Smooth muscle cell (in vitro differentiated cells): Measurements from ENCODE around the gene DKK3. TPM values are rescaled to one million over a fixed set of nuclear protein-coding genes. Genes with fewer than 3 reads are reported as not detected.

Experiments used
- DNase-seq: peaks from one replicate; lab custom pipeline; 2025; ENCODE audit not compliant: unreplicated experiment; lab: John Stamatoyannopoulos, UW
- H2AFZ ChIP-seq: fragments of 200-600 bp; sonication (generic); 2 replicates; pipeline ENCODE4 v1.6.0; 2016; ENCODE audit warnings: antibody characterized with exemption, low read depth, mild to moderate bottlenecking
- H3F3A ChIP-seq: fragments of 200-600 bp; sonication (generic); 2 replicates; pipeline ENCODE4 v1.6.0; 2017; ENCODE audit warnings: antibody characterized with exemption, low read depth
- H3K27ac ChIP-seq: fragments of 200-600 bp; sonication (generic); 2 replicates; pipeline ENCODE4 v1.5.1; 2016; ENCODE audit warnings: low read depth, mild to moderate bottlenecking
- H3K27me3 ChIP-seq: fragments of 200-600 bp; sonication (generic); 2 replicates; pipeline ENCODE4 v1.6.1; 2016; ENCODE audit warnings: low read depth, mild to moderate bottlenecking
- H3K36me3 ChIP-seq: fragments of 200-600 bp; sonication (generic); 2 replicates; pipeline ENCODE4 v1.5.1; 2016; ENCODE audit warnings: low read depth
- H3K4me1 ChIP-seq: fragments of 200-600 bp; sonication (generic); 2 replicates; pipeline ENCODE4 v1.5.1; 2016; ENCODE audit warnings: low read depth
- H3K4me2 ChIP-seq: fragments of 200-600 bp; sonication (generic); 2 replicates; pipeline ENCODE4 v1.6.0; 2016; ENCODE audit warnings: mild to moderate bottlenecking
- H3K4me3 ChIP-seq: fragments of 200-600 bp; sonication (generic); 2 replicates; pipeline ENCODE4 v1.5.1; 2016; ENCODE audit warnings: mild to moderate bottlenecking
- H3K79me2 ChIP-seq: fragments of 200-600 bp; sonication (generic); 2 replicates; pipeline ENCODE4 v1.6.0; 2016; ENCODE audit warnings: low read depth, mild to moderate bottlenecking
- H3K9ac ChIP-seq: fragments of 200-600 bp; sonication (generic); 2 replicates; pipeline ENCODE4 v1.6.0; 2016; ENCODE audit warnings: low read depth
- H3K9me3 ChIP-seq: fragments of 200-600 bp; sonication (generic); replicated peaks from 2 replicates; pipeline ENCODE4 v1.5.1; 2016; ENCODE audit warnings: low read depth
- H4K20me1 ChIP-seq: fragments of 200-600 bp; sonication (generic); 2 replicates; pipeline ENCODE4 v1.6.0; 2016; ENCODE audit warnings: low read depth
- CTCF ChIP-seq: fragments of 200-600 bp; sonication (generic); IDR thresholded peaks from 2 replicates; pipeline ENCODE4 v1.5.1; 2017; ENCODE audit warnings: borderline replicate concordance, mild to moderate bottlenecking, antibody characterized with exemption; ENCODE audit not compliant: insufficient read depth, poor library complexity, severe bottlenecking
- WGBS: methylation state at CpG from one replicate; pipeline ENCODE4 v1.1.7; 2016; ENCODE audit warnings: low lambda C conversion rate; 5-methylcytosine and 5-hydroxymethylcytosine counted together
- polyA plus RNA-seq: library from polyadenylated mRNA; unstranded; fragments of >200 nt; fragmentation: Nextera tagmentation; extraction: Ambion mirVana; gene quantifications from 2 replicates; pipeline ENCODE4 v1.2.1, GENCODE V29; 2016
- total RNA-seq: library from RNA; depleted of rRNA; stranded (reverse); fragments of >200 nt; gene quantifications from 2 replicates; pipeline ENCODE4 v1.2.3, GENCODE V29; 2014

DKK3 gene
- total and polyA plus RNA-seq, 2 experiments from 2014 or later: 105 to 113 TPM

- peaks cover 5% of the 10 kb centered on the region for H3F3A ChIP-seq
- H4K20me1 ChIP-seq: no peaks in the 10 kb centered on the region
- DNase-seq: no peak
- no peaks in the 10 kb centered on the region for H3K36me3 ChIP-seq
- H3K79me2 ChIP-seq: no peaks in the 10 kb centered on the region
- H2AFZ ChIP-seq: no peak overlapping the region
- H3K4me1 ChIP-seq: peaks cover 7% of the 10 kb centered on the region
- no peaks in the 10 kb centered on the region for H3K27me3 ChIP-seq
- TF ChIP-seq CTCF: no peak
- H3K9ac ChIP-seq: no peak overlapping the region
- WGBS: 88% methylated on average over 5 of the region's 5 CpGs
- peak overlapping the region; percentile 94 for H3K4me2 ChIP-seq
- no peak overlapping the region for H3K27ac ChIP-seq
- no peak overlapping the region for H3K4me3 ChIP-seq
- H3K9me3 ChIP-seq: no peaks in the 10 kb centered on the region
Measured at GRCh38 chr11:12007230-12007593, 1.2 kb downstream of the DKK3 start.

DNA sequence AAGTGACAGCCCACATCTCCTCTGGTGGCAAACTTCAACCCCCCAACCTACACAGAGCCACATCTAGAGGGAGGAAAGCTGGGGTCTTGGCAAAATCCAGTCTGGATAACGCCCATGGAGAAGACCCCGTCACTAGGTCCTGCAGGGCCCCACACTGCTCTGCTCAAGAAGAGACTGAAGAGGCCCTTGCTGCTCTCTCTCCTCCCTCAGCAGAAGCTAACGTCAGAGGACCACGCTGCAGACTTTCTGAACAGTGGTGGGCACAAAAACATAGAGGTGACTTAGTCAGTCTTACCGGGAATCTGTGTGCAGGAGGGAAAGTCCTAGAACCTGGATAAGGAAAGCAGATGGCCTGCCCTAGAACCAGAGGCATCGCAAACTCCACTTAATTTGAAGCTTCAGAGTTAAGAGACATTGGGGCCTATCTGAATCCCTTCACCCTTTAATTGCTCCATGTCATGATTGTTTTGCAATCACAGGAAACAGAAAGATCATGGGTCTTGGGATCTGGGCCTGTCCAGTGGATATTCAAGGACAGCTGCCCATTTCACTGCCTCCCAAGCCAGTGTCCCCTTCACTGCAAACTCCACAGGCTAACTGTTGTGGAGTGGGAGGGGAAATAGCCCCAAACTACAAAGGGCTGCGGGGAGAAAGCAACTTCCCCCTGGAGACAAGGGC, 1.7 kb downstream of the DKK3 start:
- H3K9ac ChIP-seq: no peak overlapping the region
- H4K20me1 ChIP-seq: no peaks in the 10 kb centered on the region
- 93% methylated on average over 7 of the region's 7 CpGs for WGBS
- H3K36me3 ChIP-seq: no peaks in the 10 kb centered on the region
- H3K27me3 ChIP-seq: no peaks in the 10 kb centered on the region
- H3K4me3 ChIP-seq: no peak overlapping the region
- no peaks in the 10 kb centered on the region for H3K79me2 ChIP-seq
- DNase-seq: no peak
- no peak overlapping the region for H2AFZ ChIP-seq
- H3F3A ChIP-seq: peaks cover 5% of the 10 kb centered on the region
- no peaks in the 10 kb centered on the region for H3K9me3 ChIP-seq
- no peak for TF ChIP-seq CTCF
- H3K4me2 ChIP-seq: no peak overlapping the region
- peaks cover 7% of the 10 kb centered on the region for H3K4me1 ChIP-seq
- H3K27ac ChIP-seq: no peak overlapping the region

- no peak for DNase-seq
- peaks cover 7% of the 10 kb centered on the region for H3K4me1 ChIP-seq
- no peaks in the 10 kb centered on the region for H3F3A ChIP-seq
- no peak overlapping the region for H3K4me3 ChIP-seq
- H3K36me3 ChIP-seq: no peaks in the 10 kb centered on the region
- no peaks in the 10 kb centered on the region for H3K27me3 ChIP-seq
- TF ChIP-seq CTCF: no peak
- no peak overlapping the region for H3K27ac ChIP-seq
- H3K4me2 ChIP-seq: no peak overlapping the region
- no peak overlapping the region for H3K9ac ChIP-seq
- no peaks in the 10 kb centered on the region for H4K20me1 ChIP-seq
- H3K79me2 ChIP-seq: no peaks in the 10 kb centered on the region
- H3K9me3 ChIP-seq: no peaks in the 10 kb centered on the region
- no peak overlapping the region for H2AFZ ChIP-seq
- WGBS: 93% methylated on average over 1 of the region's 1 CpG
Measured at GRCh38 chr11:12005476-12005875, 3.0 kb downstream of the DKK3 start.

GRCh38 chr11:12005061-12005460, 3.4 kb downstream of the DKK3 start:
- Histone ChIP-seq H2AFZ (no peak overlapping the region), H3F3A (no peaks in the 10 kb centered on the region), H3K27me3 (no peaks in the 10 kb centered on the region), H3K9ac (no peak overlapping the region), H4K20me1 (no peaks in the 10 kb centered on the region), H3K36me3 (no peaks in the 10 kb centered on the region), H3K4me3 (no peak overlapping the region), H3K4me2 (no peak overlapping the region), H3K9me3 (no peaks in the 10 kb centered on the region), H3K27ac (no peak overlapping the region), H3K79me2 (no peaks in the 10 kb centered on the region), H3K4me1 (peaks cover 7% of the 10 kb centered on the region)
- 96% methylated on average over 4 of the region's 4 CpGs for WGBS
- no peak for DNase-seq
- TF ChIP-seq CTCF: no peak
